ENCODE measurements around the gene TULP4. TPM values are rescaled to one million over a fixed set of nuclear protein-coding genes. Genes with fewer than 3 reads are reported as not detected.

The TULP4 gene
- total RNA-seq, 3 donors from 2014 or later = 104 to 171 (median 112) TPM

- no peaks in the 10 kb centered on the region for H3K36me3 ChIP-seq
- intact Hi-C loops (cut with DNase I; ENCODE audit: low total_unique reads) = no loop called here
- H3K9me3 ChIP-seq = no peaks in the 10 kb centered on the region
- TF ChIP-seq POLR2A (IDR thresholded peaks at IDR 0.05) (no peak), POLR2AphosphoS5 (IDR thresholded peaks at IDR 0.05) (no peak)
- TF ChIP-seq, protein P1, sequence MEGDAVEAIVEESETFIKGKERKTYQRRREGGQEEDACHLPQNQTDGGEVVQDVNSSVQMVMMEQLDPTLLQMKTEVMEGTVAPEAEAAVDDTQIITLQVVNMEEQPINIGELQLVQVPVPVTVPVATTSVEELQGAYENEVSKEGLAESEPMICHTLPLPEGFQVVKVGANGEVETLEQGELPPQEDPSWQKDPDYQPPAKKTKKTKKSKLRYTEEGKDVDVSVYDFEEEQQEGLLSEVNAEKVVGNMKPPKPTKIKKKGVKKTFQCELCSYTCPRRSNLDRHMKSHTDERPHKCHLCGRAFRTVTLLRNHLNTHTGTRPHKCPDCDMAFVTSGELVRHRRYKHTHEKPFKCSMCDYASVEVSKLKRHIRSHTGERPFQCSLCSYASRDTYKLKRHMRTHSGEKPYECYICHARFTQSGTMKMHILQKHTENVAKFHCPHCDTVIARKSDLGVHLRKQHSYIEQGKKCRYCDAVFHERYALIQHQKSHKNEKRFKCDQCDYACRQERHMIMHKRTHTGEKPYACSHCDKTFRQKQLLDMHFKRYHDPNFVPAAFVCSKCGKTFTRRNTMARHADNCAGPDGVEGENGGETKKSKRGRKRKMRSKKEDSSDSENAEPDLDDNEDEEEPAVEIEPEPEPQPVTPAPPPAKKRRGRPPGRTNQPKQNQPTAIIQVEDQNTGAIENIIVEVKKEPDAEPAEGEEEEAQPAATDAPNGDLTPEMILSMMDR (IDR thresholded peaks at IDR 0.05) = no peak
- no peaks in the 10 kb centered on the region for H3K27me3 ChIP-seq
- no peak overlapping the region for H3K4me3 ChIP-seq
- H3K27ac ChIP-seq = no peak overlapping the region
- no peak for DNase-seq (ENCODE audit: low spot score in 2 of 2)
- H3K4me1 ChIP-seq = no peaks in the 10 kb centered on the region
Observed at GRCh38 chr6:158322400-158322723, 10.1 kb downstream of the TULP4 start.

- TF ChIP-seq, protein P1 (IDR thresholded peaks at IDR 0.05) = no peak
- TF ChIP-seq POLR2AphosphoS5 (IDR thresholded peaks at IDR 0.05) = no peak
- TF ChIP-seq POLR2A (IDR thresholded peaks at IDR 0.05) = no peak
- Histone ChIP-seq H3K4me1 (no peaks in the 10 kb centered on the region), H3K4me3 (no peak overlapping the region), H3K36me3 (no peaks in the 10 kb centered on the region), H3K27ac (no peak overlapping the region), H3K9me3 (no peaks in the 10 kb centered on the region), H3K27me3 (no peaks in the 10 kb centered on the region)
- intact Hi-C loops (cut with DNase I; ENCODE audit: low total_unique reads) = no loop called here
- DNase-seq (ENCODE audit: low spot score in 2 of 2) = no peak
Observed at GRCh38 chr6:158322724-158323560, 10.7 kb downstream of the TULP4 start.

- TF ChIP-seq POLR2A (IDR thresholded peaks at IDR 0.05) = no peak
- TF ChIP-seq, protein P1 (IDR thresholded peaks at IDR 0.05) = no peak
- no peak for TF ChIP-seq POLR2AphosphoS5 (IDR thresholded peaks at IDR 0.05)
- Histone ChIP-seq H3K36me3 (no peaks in the 10 kb centered on the region), H3K4me1 (no peaks in the 10 kb centered on the region), H3K27ac (no peak overlapping the region), H3K4me3 (no peak overlapping the region), H3K27me3 (no peaks in the 10 kb centered on the region), H3K9me3 (no peaks in the 10 kb centered on the region)
- intact Hi-C loops (cut with DNase I; ENCODE audit: low total_unique reads) = no loop called here
- DNase-seq (ENCODE audit: low spot score in 2 of 2) = no peak
Observed at GRCh38 chr6:158323561-158323958, 11.3 kb downstream of the TULP4 start.

GRCh38 chr6:158324136-158324535 lies 11.9 kb downstream of the TULP4 start:
- intact Hi-C loops (cut with DNase I; ENCODE audit: low total_unique reads) = no loop called here
- TF ChIP-seq POLR2AphosphoS5 (IDR thresholded peaks at IDR 0.05) (no peak), POLR2A (IDR thresholded peaks at IDR 0.05) (no peak)
- TF ChIP-seq, protein P1 (IDR thresholded peaks at IDR 0.05) = no peak

DNA sequence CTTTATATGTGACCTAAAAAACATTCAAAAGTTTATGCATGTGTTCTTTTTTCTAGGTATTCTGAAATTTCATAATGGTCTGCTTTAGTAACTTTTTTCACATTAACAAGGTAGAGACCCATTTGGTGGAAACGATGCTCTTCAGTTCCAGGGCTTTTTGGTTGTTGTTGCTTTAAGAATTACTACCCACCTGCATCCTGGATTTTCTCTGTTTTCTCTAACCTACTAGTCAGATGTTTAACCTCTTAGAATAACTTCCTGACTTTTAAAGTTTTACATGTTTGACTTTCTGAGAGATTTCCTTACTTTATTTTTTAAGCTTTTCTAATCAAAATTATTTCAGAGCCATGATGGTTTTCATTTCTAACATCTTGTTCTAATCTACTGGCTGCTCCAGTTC lies 14.9 kb downstream of the TULP4 start:
- no peaks in the 10 kb centered on the region for H3K9me3 ChIP-seq
- H3K36me3 ChIP-seq = no peaks in the 10 kb centered on the region
- no peak overlapping the region for H3K27ac ChIP-seq
- no peak overlapping the region for H3K4me3 ChIP-seq
- no peak for TF ChIP-seq POLR2AphosphoS5 (IDR thresholded peaks at IDR 0.05)
- TF ChIP-seq POLR2A (IDR thresholded peaks at IDR 0.05) = no peak
- TF ChIP-seq, protein P1 (IDR thresholded peaks at IDR 0.05) = no peak
- DNase-seq (ENCODE audit: low spot score in 2 of 2) = no peak
- intact Hi-C loops (cut with DNase I; ENCODE audit: low total_unique reads) = no loop called here
- H3K27me3 ChIP-seq = no peaks in the 10 kb centered on the region
- H3K4me1 ChIP-seq = no peaks in the 10 kb centered on the region

More at GRCh38 chr6:158324136-158324535, 11.9 kb downstream of the TULP4 start:
- Histone ChIP-seq H3K9me3 (no peaks in the 10 kb centered on the region), H3K36me3 (no peaks in the 10 kb centered on the region), H3K4me3 (no peak overlapping the region), H3K4me1 (no peaks in the 10 kb centered on the region), H3K27ac (no peak overlapping the region), H3K27me3 (no peaks in the 10 kb centered on the region)
- no peak for DNase-seq (ENCODE audit: low spot score in 2 of 2)
